Endothelial cell of umbilical vein (primary cell): ENCODE results near the gene NHS. TPM values are rescaled to one million over a fixed set of nuclear protein-coding genes. Genes with fewer than 3 reads are reported as not detected.

Source experiments
- BruUV-seq: library from RNA; stranded (reverse); fragments of 400-500 nt; replicated peaks from 2 replicates; lab custom pipeline; 2021; lab: Mats Ljungman, UMichigan
- CTCF ChIA-PET: fragments of 300-600, 350-600 bp; sonication (Branson Sonifier 250); formaldehyde crosslinking; loops from one replicate; lab custom pipeline; 2021; ENCODE audit warnings: antibody characterized with exemption, inconsistent platforms; lab: Charles Lee
- POLR2A ChIA-PET: fragments of 300-600, 350-600 bp; sonication (Branson Sonifier 250); formaldehyde crosslinking; loops from one replicate; lab custom pipeline; 2021; ENCODE audit warnings: antibody characterized with exemption, inconsistent platforms; lab: Charles Lee
- DNase-seq: peaks from one replicate; pipeline ENCODE4 v3.0.0-alpha.2; 2011; ENCODE audit warnings: low read depth, low spot score
- FAIRE-seq: peaks from 2 replicates; lab custom pipeline; 2011; peaks lifted over from hg19 to GRCh38; lab: Jason Lieb, UNC
- H2AFZ ChIP-seq: 2 replicates; pipeline ENCODE4 v1.6.0; 2012; ENCODE audit warnings: low read depth, low read length, control low read depth, inconsistent platforms
- H3K27ac ChIP-seq: 2 replicates; pipeline ENCODE4 v1.5.1; 2011; ENCODE audit warnings: low read depth, mild to moderate bottlenecking, control low read depth, low read length, moderate library complexity; ENCODE audit not compliant: insufficient read depth
- H3K27me3 ChIP-seq, 2 experiments: 2 replicates each; pipeline versions ENCODE4 v1.6.0 to v1.6.1; 2011; ENCODE audit warnings: low read length in 2 of 2, mixed read lengths in 1 of 2; ENCODE audit not compliant: control insufficient read depth in 2 of 2, insufficient read depth in 2 of 2
- H3K36me3 ChIP-seq, 2 experiments: 2 replicates in 1 of 2; 3 replicates in 1 of 2; pipeline ENCODE4 v1.5.1; 2011; ENCODE audit warnings: low read length in 2 of 2, mild to moderate bottlenecking in 1 of 2, moderate library complexity in 1 of 2; ENCODE audit not compliant: control insufficient read depth in 2 of 2, insufficient read depth in 2 of 2; ENCODE audit errors: extremely low read depth in 1 of 2
- H3K4me1 ChIP-seq: 3 replicates; pipeline ENCODE4 v1.5.1; 2011; ENCODE audit warnings: mild to moderate bottlenecking, low read length; ENCODE audit not compliant: control insufficient read depth, insufficient read depth; ENCODE audit errors: extremely low read depth
- H3K4me2 ChIP-seq: 2 replicates; pipeline ENCODE4 v1.6.1; 2011; ENCODE audit warnings: low read length, control low read depth, mixed read lengths; ENCODE audit not compliant: insufficient read depth
- H3K4me3 ChIP-seq, 3 experiments: fragments of 200-600 bp in 1 of 3; sonication (generic), shearing (Covaris generic) in 1 of 3; replicated peaks in 1 of 3; 2 replicates each; pipeline ENCODE4 v1.5.1; 2011 to 2016; ENCODE audit warnings: control low read depth in 3 of 3, low read length in 3 of 3, mild to moderate bottlenecking in 2 of 3, inconsistent platforms in 1 of 3, low read depth in 1 of 3, moderate library complexity in 1 of 3; ENCODE audit not compliant: insufficient read depth in 1 of 3
- H3K79me2 ChIP-seq: 2 replicates; pipeline ENCODE4 v1.6.0; 2012; ENCODE audit warnings: low read length, inconsistent platforms; ENCODE audit not compliant: control insufficient read depth, insufficient read depth
- H3K9ac ChIP-seq: replicated peaks from 2 replicates; pipeline ENCODE3; 2011; ENCODE audit warnings: low read length, control low read depth; ENCODE audit not compliant: insufficient read depth; ENCODE audit errors: extremely low read depth
- H3K9me1 ChIP-seq: replicated peaks from 3 replicates; pipeline ENCODE4 v1.6.0; 2011; ENCODE audit warnings: mild to moderate bottlenecking, low read length; ENCODE audit not compliant: control insufficient read depth, insufficient read depth; ENCODE audit errors: extremely low read depth
- H3K9me3 ChIP-seq: replicated peaks from 2 replicates; pipeline ENCODE4 v1.5.1; 2012; ENCODE audit warnings: low read length, inconsistent platforms; ENCODE audit not compliant: control insufficient read depth, insufficient read depth
- H4K20me1 ChIP-seq: replicated peaks from 2 replicates; pipeline ENCODE3; 2011; ENCODE audit warnings: mild to moderate bottlenecking, low read length; ENCODE audit not compliant: control insufficient read depth, insufficient read depth; ENCODE audit errors: extremely low read depth
- GATA2 ChIP-seq: IDR thresholded peaks from 2 replicates; pipeline ENCODE4 v1.7.0; 2011; ENCODE audit warnings: low read depth, mild to moderate bottlenecking, moderate library complexity, mixed read lengths, low read length; ENCODE audit not compliant: insufficient read length, insufficient read depth
- JUN ChIP-seq: IDR thresholded peaks from 2 replicates; pipeline ENCODE4 v1.6.1; 2011; ENCODE audit warnings: borderline replicate concordance, low read depth; ENCODE audit not compliant: insufficient read length, insufficient read depth
- POLR2AphosphoS5 ChIP-seq: IDR thresholded peaks from 2 replicates; pipeline ENCODE4 v1.6.1; 2012; ENCODE audit warnings: low read depth, mild to moderate bottlenecking, control low read depth, low read length, moderate library complexity; ENCODE audit not compliant: insufficient read depth
- dilution Hi-C: fragments of 300-500 bp; cut with MboI; formaldehyde crosslinking; loops from one replicate; pipeline ENCODE4 v1.15.0; 2019; ENCODE audit warnings: low sequenced_read_pairs; ENCODE audit not compliant: extremely low pct_ligation_motif_present
- intact Hi-C: fragments of 100-400 bp; cut with micrococcal nuclease; formaldehyde crosslinking; loops from one replicate; pipeline ENCODE4 v1.10.0; 2022
- polyA plus RNA-seq, 4 experiments: library from polyadenylated mRNA; depleted of rRNA in 3 of 4; stranded (reverse) in 3 of 4; unstranded in 1 of 4; fragments of >200 nt; gene quantifications; 2 replicates each; pipeline versions ENCODE4 v1.2.1 to v1.2.3, GENCODE V29; 2011 to 2012; ENCODE audit warnings: missing spikeins in 1 of 4
- total RNA-seq: library from RNA; stranded (reverse); gene quantifications from 2 replicates; pipeline ENCODE4 v1.2.3, GENCODE V29; 2021

NHS gene
- total and polyA plus RNA-seq, 2 donors (not counting 3 experiments of a cell fraction or from before 2014, with no cell fraction given) = 0.07 to 0.46 TPM

DNA sequence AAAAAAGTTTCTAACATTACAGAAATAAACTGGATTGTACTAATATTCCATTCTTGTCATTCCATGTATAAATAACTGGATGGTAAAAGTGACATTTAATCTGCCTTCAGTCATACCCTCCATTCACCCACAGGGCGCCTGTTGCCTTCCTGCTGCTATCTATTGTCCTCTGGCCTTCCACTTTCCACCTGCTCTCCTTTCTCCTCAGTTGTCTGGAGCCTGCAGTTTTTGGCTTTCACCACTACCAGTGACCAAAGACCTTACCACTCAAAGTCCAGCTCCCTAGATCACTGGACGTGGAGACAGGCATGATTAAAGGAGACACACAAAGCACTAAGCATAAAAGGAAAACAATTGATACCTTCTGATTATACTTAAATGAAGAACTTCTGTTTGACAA lies 46.2 kb upstream of the NHS start:
- ChIA-PET CTCF (no interaction called here), POLR2A (no interaction called here)
- intact Hi-C loops = no loop called here
- Histone ChIP-seq H3K4me3 (no peak overlapping the region), H3K27ac (no peak overlapping the region), H3K36me3 (no peaks in the 10 kb centered on the region), H3K9ac (no peak overlapping the region), H3K9me1 (no peaks in the 10 kb centered on the region), H2AFZ (no peak overlapping the region), H3K27me3 (no peaks in the 10 kb centered on the region), H3K4me2 (no peak overlapping the region), H3K4me1 (no peaks in the 10 kb centered on the region), H3K79me2 (no peaks in the 10 kb centered on the region), H4K20me1 (no peaks in the 10 kb centered on the region), H3K9me3 (no peaks in the 10 kb centered on the region)
- FAIRE-seq (no peak), DNase-seq (no peak)
- dilution Hi-C loops = no loop called here
- TF ChIP-seq JUN (no peak), POLR2AphosphoS5 (no peak), GATA2 (no peak)
- no TSS peak for BruUV-seq

DNA sequence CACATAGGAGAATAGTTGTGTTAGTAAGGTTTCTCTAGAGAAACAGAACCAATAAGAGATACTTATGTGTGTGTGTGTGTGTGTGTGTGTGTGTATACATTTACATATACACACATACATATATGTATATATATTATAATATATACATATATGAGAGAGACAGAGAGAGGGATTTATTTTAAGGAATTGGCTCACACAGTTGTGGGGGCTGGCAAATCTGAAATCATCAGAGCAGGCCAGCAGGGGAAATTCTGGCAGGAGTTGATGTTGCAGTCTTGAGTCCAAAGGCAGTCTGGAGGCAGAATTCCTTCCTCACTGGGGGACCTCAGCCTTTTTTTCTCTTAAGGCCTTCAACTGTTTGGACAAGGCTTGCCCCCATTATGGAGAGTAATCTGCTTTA lies 38.6 kb upstream of the NHS start:
- dilution Hi-C loops = no loop called here

More for the DNA sequence above, 38.6 kb upstream of the NHS start:
- H3K27me3 ChIP-seq = no peaks in the 10 kb centered on the region
- H3K4me3 ChIP-seq = no peak overlapping the region
- H3K79me2 ChIP-seq = no peaks in the 10 kb centered on the region
- H2AFZ ChIP-seq = no peak overlapping the region
- CTCF ChIA-PET = no interaction called here
- no peak for DNase-seq
- H3K4me2 ChIP-seq = no peak overlapping the region
- no peak for TF ChIP-seq POLR2AphosphoS5
- no peaks in the 10 kb centered on the region for H3K4me1 ChIP-seq
- intact Hi-C loops = no loop called here
- no peaks in the 10 kb centered on the region for H3K9me1 ChIP-seq
- no peaks in the 10 kb centered on the region for H4K20me1 ChIP-seq
- FAIRE-seq = no peak
- POLR2A ChIA-PET = no interaction called here
- H3K9ac ChIP-seq = no peak overlapping the region
- H3K9me3 ChIP-seq = no peaks in the 10 kb centered on the region
- no peak overlapping the region for H3K27ac ChIP-seq
- no peaks in the 10 kb centered on the region for H3K36me3 ChIP-seq
- BruUV-seq = no TSS peak
